ENCODE measurements around the gene VPS29.

The VPS29 gene

DNA sequence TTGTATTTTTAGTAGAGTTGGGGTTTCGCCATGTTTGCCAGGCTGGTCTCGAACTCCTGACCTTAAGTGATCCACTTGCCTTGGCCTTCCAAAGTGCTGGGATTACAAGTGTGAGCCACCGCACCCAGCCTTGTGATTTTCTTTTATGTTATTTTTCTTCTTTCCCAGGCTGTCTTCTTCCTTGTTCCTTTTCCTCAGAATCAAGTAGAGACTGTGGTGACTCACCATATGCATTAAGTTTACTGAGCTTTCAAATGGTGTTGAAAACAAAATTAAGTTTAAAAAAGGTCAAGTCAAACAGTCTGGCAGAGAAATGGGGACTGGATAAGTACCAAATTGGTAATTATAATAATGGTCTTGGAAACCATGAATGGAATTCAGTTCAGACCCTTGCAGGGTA is 57.5 kb downstream of the VPS29 start:
- no peak for DNase-seq (ENCODE audit: low read depth)

Measured in stimulated activated CD8-positive, alpha-beta memory T cell treated with anti-CD3 and anti-CD28 coated beads, Interleukin-15, amount 100 ng/mL, for 1 hour (primary cell).